Activated naive CD8-positive, alpha-beta T cell (primary cell): ENCODE results near the gene LHFPL6.

ENCODE experiments used
- H3K27ac Mint-ChIP-seq: one replicate; pipeline ENCODE4 v1.8.0; 2021; ENCODE audit warnings: mixed read lengths
- H3K27me3 Mint-ChIP-seq: one replicate; pipeline ENCODE4 v1.8.0; 2021; ENCODE audit warnings: mixed read lengths
- H3K36me3 Mint-ChIP-seq: one replicate; pipeline ENCODE4 v1.8.0; 2021; ENCODE audit warnings: mixed read lengths
- H3K4me1 Mint-ChIP-seq: one replicate; pipeline ENCODE4 v1.8.0; 2021; ENCODE audit warnings: low read depth, mixed read lengths
- H3K4me3 Mint-ChIP-seq: one replicate; pipeline ENCODE4 v1.8.0; 2021; ENCODE audit warnings: mild to moderate bottlenecking, mixed read lengths
- H3K9me3 Mint-ChIP-seq: one replicate; pipeline ENCODE4 v1.8.0; 2021; ENCODE audit warnings: low read depth, mixed read lengths

Gene LHFPL6

DNA sequence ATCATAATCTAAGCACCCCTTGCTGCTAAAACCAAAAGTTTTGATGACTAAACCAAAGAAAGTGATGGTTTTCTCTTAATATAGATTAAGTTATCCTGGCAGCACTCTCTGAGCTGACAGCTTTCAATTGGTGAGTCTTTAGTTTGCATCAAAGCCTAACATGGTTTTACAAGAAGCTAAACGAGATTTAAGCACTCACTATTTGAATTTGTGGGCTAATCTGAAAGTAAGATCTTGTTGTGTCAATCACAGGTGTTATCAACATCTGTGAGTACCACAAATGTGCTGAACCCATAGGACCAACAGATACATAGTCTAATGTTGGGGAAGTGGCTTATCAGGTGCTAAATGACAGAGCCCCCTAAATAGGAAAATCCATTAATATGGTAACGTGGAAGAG is 223.9 kb downstream of the LHFPL6 start:
- Mint-ChIP-seq H3K4me3 (no peak overlapping the region), H3K4me1 (no peaks in the 10 kb centered on the region), H3K9me3 (no peaks in the 10 kb centered on the region), H3K27me3 (peaks cover 2% of the 10 kb centered on the region), H3K27ac (no peak overlapping the region), H3K36me3 (no peaks in the 10 kb centered on the region)

- no peak overlapping the region for H3K4me3 Mint-ChIP-seq
- no peaks in the 10 kb centered on the region for H3K9me3 Mint-ChIP-seq
- H3K36me3 Mint-ChIP-seq, result no peaks in the 10 kb centered on the region
- H3K27me3 Mint-ChIP-seq, result no peaks in the 10 kb centered on the region
- H3K4me1 Mint-ChIP-seq, result no peaks in the 10 kb centered on the region
- H3K27ac Mint-ChIP-seq, result no peak overlapping the region
These were observed 224.7 kb downstream of the LHFPL6 start for GRCh38 chr13:39378306-39378705.

DNA sequence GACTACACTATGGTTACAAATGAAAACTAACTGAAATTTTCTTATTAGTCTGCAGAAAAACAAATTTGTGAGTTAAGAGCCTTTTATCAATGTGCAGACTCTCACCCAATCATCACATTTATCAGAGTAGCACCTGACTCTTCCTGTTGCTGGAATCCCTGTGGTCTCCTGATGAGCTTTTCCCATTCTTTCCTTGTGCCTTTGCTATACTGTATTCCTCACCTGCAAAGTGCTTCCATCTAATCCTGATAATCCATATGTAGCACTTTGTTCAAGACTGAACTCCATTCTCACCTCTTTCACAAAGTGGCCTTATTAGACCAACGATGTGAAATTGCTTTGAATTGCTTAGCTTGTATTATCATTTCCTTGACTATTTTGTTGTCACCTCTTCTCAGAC is 225.3 kb downstream of the LHFPL6 start:
- H3K9me3 Mint-ChIP-seq, result no peaks in the 10 kb centered on the region
- H3K27me3 Mint-ChIP-seq, result no peaks in the 10 kb centered on the region
- no peaks in the 10 kb centered on the region for H3K36me3 Mint-ChIP-seq
- H3K4me3 Mint-ChIP-seq, result no peak overlapping the region
- H3K27ac Mint-ChIP-seq, result no peak overlapping the region
- H3K4me1 Mint-ChIP-seq, result no peaks in the 10 kb centered on the region

DNA sequence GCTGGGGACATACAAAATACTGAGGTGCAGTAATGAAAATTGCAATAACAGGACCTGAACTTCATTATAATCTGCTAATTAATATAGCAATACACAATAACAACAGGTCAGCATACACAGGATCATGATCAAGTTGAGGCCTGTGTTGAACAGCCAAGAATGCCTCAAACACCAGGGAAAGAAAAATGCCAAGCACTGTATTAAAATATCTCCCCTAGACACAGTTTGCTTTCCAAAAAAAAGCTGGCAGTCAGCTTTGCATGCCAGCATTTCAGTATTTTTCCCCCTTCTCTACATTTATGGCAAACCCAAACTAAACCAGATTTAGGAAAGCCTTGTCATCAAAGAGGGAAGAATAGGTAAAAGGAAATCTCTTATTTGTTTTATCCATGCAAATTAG is 226.9 kb downstream of the LHFPL6 start:
- Mint-ChIP-seq H3K4me3 (no peak overlapping the region), H3K27me3 (no peaks in the 10 kb centered on the region), H3K4me1 (no peaks in the 10 kb centered on the region), H3K27ac (no peak overlapping the region), H3K9me3 (no peaks in the 10 kb centered on the region), H3K36me3 (no peaks in the 10 kb centered on the region)

DNA sequence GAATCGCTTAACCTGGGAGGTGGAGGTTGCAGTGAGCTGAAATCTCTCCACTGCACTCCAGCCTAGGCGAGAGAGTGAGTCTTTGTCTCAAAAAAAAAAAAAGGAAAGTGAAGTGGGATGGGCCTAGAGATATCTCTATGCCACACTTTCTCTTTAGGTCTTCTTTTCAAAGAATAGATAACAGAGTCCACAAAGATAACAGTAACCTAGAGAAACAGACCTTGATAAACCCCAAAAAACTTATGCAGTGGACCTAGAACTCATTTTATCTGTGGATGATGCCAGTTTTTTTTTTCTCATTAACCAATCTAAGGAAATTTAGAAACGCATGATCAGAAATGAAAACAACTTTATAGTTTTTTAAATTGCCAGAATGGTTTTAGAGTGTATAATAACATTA is 227.4 kb downstream of the LHFPL6 start:
- no peaks in the 10 kb centered on the region for H3K27me3 Mint-ChIP-seq
- H3K4me1 Mint-ChIP-seq, result no peaks in the 10 kb centered on the region

DNA sequence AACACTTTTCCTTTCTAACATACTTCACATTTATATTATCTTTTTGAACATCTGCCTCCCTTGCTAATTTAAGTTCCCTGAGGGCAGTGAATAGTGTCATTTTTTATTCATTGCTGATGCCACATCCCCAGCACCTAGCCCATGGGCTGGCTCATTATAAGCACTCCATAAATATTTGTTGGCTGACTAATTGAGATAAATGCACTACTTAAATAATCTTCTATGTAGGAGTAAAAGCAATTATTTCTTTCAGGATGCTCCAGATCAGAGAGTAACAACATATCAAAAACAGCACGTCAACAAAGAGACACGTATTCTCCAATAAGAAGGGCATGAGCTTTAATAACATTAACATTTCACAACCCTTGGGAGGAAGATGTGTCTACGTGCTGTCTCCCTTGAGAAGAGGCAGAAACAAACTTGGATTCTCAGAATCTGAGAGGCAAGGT is 228.2 kb downstream of the LHFPL6 start:
- H3K27ac Mint-ChIP-seq, result no peak overlapping the region
- no peaks in the 10 kb centered on the region for H3K27me3 Mint-ChIP-seq
- no peaks in the 10 kb centered on the region for H3K9me3 Mint-ChIP-seq
- no peaks in the 10 kb centered on the region for H3K36me3 Mint-ChIP-seq
- H3K4me1 Mint-ChIP-seq, result no peaks in the 10 kb centered on the region
- H3K4me3 Mint-ChIP-seq, result no peak overlapping the region

More for the DNA sequence above, 227.4 kb downstream of the LHFPL6 start:
- no peak overlapping the region for H3K27ac Mint-ChIP-seq
- H3K4me3 Mint-ChIP-seq, result no peak overlapping the region
- no peaks in the 10 kb centered on the region for H3K36me3 Mint-ChIP-seq
- H3K9me3 Mint-ChIP-seq, result no peaks in the 10 kb centered on the region

GRCh38 chr13:39373145-39373544 is 229.8 kb downstream of the LHFPL6 start:
- no peak overlapping the region for H3K4me3 Mint-ChIP-seq
- H3K27me3 Mint-ChIP-seq, result no peaks in the 10 kb centered on the region
- no peaks in the 10 kb centered on the region for H3K36me3 Mint-ChIP-seq
- H3K9me3 Mint-ChIP-seq, result no peaks in the 10 kb centered on the region
- no peak overlapping the region for H3K27ac Mint-ChIP-seq
- H3K4me1 Mint-ChIP-seq, result no peaks in the 10 kb centered on the region

DNA sequence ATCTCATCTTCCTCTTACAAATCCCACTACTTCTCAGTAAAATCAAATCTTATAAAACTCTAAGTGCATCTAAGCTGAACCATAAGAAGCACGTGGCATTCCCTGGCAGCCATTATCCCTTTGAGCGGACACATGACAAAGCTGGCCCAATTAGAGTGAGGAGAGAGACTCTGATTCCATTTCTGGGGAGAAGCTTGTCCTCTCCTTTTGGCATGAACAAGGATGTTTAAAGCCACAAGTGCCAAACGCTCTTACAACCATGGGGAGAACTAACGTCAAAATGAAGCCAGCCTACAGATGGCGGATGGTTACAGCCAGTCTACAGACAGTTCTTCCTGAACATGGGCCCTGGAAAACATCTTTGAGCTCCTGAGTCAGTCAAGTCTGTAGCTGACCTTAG is 231.3 kb downstream of the LHFPL6 start:
- Mint-ChIP-seq H3K4me1 (no peaks in the 10 kb centered on the region), H3K9me3 (no peaks in the 10 kb centered on the region)

GRCh38 chr13:39370554-39370953 is 232.4 kb downstream of the LHFPL6 start:
- no peaks in the 10 kb centered on the region for H3K36me3 Mint-ChIP-seq
- no peaks in the 10 kb centered on the region for H3K4me1 Mint-ChIP-seq
- H3K27ac Mint-ChIP-seq, result no peak overlapping the region
- H3K4me3 Mint-ChIP-seq, result no peak overlapping the region
- peaks cover 7% of the 10 kb centered on the region for H3K27me3 Mint-ChIP-seq
- no peaks in the 10 kb centered on the region for H3K9me3 Mint-ChIP-seq

More for the DNA sequence above, 231.3 kb downstream of the LHFPL6 start:
- H3K27ac Mint-ChIP-seq, result no peak overlapping the region
- no peaks in the 10 kb centered on the region for H3K36me3 Mint-ChIP-seq
- H3K27me3 Mint-ChIP-seq, result peaks cover 3% of the 10 kb centered on the region
- no peak overlapping the region for H3K4me3 Mint-ChIP-seq

DNA sequence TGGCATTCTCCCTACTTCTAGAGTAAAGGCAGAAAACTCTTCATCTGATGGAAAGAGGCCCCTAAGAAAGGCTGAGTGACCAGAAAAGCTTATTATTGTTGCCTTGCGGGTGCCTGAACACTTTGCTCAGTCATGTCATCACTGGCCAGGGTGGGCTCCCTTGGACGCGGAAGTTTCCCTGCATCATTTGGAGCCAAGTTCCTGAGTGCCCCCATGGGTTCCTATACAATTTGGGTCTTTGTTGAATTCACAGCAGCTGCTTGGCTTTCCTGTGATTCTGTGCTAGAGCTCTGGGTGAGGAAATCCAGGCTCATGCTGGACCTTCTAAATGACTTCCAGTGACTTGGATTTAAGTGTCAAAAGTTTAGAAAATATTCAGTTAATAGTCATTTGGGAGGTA is 232.9 kb downstream of the LHFPL6 start:
- Mint-ChIP-seq H3K27ac (no peak overlapping the region), H3K9me3 (no peaks in the 10 kb centered on the region), H3K36me3 (no peaks in the 10 kb centered on the region), H3K27me3 (peaks cover 10% of the 10 kb centered on the region), H3K4me1 (no peaks in the 10 kb centered on the region), H3K4me3 (no peak overlapping the region)

DNA sequence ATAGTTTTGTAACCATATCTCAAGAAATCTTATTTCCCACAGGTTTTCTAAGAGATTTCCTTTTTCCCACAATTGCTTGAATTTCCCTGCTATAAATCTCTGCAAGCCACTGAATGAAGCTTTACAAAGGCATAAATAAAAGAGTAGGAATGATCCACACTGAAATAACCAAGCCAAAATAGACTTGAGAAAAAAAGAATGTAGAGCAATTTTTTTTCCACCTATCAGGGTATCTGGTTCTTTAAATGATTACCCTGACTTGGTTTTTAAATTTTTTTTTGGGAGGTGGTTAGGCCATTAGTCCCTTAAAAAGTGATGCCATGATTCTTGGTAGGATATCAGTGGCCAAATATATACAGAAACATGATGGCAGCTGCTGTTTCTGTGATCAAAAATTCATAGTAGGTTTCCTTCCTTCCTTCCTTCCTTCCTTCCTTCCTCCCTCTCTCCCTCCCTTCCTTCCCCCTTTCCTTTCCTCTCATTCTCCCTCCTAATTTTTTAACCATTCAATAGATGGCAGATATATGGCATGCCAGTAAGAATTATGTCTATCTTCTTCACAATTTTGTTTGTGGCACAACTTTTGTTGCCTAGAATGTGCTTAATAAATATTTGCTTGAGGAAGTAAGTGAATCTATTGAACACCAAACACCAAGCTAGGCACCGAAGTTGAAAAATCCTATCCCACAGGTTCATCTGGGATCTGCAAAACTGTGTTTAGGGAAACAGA is 233.7 kb downstream of the LHFPL6 start:
- Mint-ChIP-seq H3K27ac (no peak overlapping the region), H3K4me3 (no peak overlapping the region), H3K4me1 (no peaks in the 10 kb centered on the region), H3K9me3 (no peaks in the 10 kb centered on the region), H3K36me3 (no peaks in the 10 kb centered on the region), H3K27me3 (peaks cover 11% of the 10 kb centered on the region)

DNA sequence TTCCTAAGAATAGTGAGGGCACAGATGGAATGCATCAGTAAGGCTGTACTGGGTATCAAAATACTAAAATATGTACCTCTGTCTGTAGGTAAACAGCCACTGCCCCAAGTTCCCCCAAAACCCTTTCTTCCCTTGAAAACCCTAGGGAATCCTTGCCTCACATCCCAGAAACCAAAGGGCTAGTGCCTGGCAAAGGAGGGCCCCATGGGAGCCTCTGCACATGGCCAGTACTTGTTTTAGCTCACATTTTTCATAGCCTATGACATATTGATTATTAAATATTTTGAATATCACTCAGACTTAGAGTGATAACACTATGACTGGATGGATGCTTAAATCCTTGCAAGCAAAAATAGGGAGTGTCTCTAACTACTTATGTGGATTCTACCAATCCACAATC is 237.1 kb downstream of the LHFPL6 start:
- no peaks in the 10 kb centered on the region for H3K36me3 Mint-ChIP-seq
- H3K4me3 Mint-ChIP-seq, result no peak overlapping the region
- H3K27ac Mint-ChIP-seq, result no peak overlapping the region
- no peaks in the 10 kb centered on the region for H3K9me3 Mint-ChIP-seq
- H3K27me3 Mint-ChIP-seq, result peaks cover 13% of the 10 kb centered on the region
- H3K4me1 Mint-ChIP-seq, result no peaks in the 10 kb centered on the region

GRCh38 chr13:39364947-39365468 is 238.0 kb downstream of the LHFPL6 start:
- H3K4me1 Mint-ChIP-seq, result no peaks in the 10 kb centered on the region
- no peaks in the 10 kb centered on the region for H3K9me3 Mint-ChIP-seq
- no peak overlapping the region for H3K4me3 Mint-ChIP-seq
- no peak overlapping the region for H3K27ac Mint-ChIP-seq
- peaks cover 13% of the 10 kb centered on the region for H3K27me3 Mint-ChIP-seq
- H3K36me3 Mint-ChIP-seq, result no peaks in the 10 kb centered on the region

DNA sequence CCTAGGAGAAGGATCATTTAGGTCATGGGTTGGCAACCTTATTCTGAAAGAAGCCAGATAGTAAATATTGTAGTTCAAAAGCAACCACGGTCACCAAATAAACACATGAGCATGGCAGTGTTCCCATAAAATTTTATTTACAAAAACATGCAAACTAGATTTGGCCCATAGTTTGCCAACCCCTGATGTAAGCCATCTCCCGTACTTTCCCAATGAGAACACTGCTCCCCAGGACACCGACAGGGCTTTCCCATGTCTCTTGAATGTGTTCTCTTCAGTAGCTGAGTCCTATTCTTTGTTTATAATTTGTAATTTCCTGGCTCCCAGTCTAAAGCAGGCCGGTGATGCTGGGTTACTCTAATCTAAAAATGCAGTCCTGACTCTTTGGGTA is 239.6 kb downstream of the LHFPL6 start:
- H3K27ac Mint-ChIP-seq, result no peak overlapping the region
- H3K27me3 Mint-ChIP-seq, result peaks cover 13% of the 10 kb centered on the region
- no peaks in the 10 kb centered on the region for H3K4me1 Mint-ChIP-seq
- H3K36me3 Mint-ChIP-seq, result no peaks in the 10 kb centered on the region
- H3K4me3 Mint-ChIP-seq, result no peak overlapping the region
- H3K9me3 Mint-ChIP-seq, result no peaks in the 10 kb centered on the region

DNA sequence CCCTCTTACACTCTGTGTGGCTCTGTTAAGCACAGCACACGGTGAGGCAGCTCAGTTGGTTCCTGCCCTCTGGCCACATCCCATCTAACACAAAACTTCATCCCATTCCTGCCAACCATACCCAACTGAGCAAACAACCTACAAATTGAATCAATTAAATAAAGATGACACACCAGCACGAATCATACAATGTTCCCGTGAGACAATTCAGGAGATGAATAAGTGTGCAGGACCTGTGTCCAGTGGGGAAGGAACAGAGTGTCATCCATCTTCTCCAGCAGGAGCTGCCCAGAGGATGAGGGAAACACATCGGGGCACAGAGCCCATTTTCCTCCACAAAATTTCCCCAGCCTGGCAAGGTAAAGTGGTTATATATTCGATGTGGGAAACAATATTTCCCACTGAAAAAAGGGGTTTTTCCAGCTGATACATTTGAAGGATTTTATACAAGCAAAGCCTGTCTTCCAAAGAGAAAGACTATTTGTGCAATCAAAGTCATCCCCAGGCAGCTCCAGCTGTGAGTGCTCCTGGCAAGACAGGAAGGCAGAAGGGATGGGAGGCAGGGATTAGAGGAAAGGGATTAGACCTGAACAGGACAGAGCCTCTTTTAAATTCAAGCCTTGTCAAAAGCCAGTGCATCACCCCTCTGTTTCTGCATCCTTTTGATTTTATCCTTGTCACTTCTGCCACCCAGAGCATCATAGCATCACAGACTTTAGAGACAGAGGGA is 240.2 kb downstream of the LHFPL6 start:
- H3K4me1 Mint-ChIP-seq, result no peaks in the 10 kb centered on the region
- H3K4me3 Mint-ChIP-seq, result no peak overlapping the region
- no peaks in the 10 kb centered on the region for H3K9me3 Mint-ChIP-seq
- no peak overlapping the region for H3K27ac Mint-ChIP-seq
- no peaks in the 10 kb centered on the region for H3K36me3 Mint-ChIP-seq
- peaks cover 13% of the 10 kb centered on the region for H3K27me3 Mint-ChIP-seq
